Cerebellar cortex (tissue), 1 donor: Measurements from ENCODE around the gene BCL2L11.

ENCODE experiments used
- DNase-seq: peaks from one replicate; pipeline ENCODE4 v3.0.0-alpha.2; 2015; ENCODE audit warnings: low spot score

The BCL2L11 gene

DNA sequence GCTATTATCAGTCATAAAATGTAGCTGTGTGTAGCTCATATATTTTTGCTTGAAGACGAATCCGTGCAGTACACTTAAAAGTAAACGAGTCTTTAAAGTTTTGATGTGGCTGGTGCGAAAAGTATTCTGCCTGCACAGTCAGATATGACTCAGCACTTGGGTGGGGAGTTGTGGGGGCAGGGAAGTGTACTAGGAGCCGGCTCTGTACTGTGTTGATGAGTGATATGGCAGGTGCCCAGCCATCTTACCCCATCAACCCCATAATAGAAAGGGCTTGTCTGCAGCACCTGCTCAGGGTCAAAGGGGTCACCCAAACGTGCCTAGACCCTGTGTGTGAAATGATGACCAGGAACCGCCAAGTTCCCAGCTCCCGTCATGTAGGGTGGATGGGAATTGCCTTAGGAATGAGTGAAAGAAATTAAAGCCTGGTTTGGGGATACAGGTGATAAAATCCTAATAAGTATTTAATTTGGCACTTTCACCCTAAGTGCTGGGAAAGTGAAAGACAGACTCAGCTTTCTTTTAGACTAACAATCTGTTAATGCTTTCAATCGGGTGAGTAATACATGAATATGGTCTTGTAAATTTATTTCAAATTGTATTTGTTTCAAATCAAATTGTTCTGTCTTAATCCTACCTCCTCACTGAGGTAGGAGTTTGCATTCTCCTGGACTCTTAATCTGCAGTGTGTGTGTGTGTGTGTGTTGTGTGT lies 48.0 kb downstream of the BCL2L11 start:
- no peak for DNase-seq

DNA sequence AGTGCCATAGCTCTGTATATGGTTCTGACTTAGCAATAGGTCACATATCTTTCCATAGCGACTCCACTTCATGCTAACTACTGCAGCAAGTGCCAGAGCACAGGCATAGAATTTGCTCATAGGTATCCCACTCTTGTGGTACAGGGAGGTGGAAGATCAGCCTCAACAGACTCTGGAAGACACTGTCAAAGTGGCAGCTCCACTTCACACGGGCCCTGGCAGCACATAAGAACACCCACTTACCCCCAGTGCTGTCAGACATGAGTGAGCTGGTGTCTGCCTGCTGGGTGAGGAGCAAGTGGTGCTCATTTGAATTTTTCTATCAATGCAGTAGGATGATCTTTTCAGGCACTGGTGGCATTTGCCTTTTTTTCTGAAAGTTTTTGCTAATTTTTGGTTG lies 48.6 kb downstream of the BCL2L11 start:
- no peak for DNase-seq

DNA sequence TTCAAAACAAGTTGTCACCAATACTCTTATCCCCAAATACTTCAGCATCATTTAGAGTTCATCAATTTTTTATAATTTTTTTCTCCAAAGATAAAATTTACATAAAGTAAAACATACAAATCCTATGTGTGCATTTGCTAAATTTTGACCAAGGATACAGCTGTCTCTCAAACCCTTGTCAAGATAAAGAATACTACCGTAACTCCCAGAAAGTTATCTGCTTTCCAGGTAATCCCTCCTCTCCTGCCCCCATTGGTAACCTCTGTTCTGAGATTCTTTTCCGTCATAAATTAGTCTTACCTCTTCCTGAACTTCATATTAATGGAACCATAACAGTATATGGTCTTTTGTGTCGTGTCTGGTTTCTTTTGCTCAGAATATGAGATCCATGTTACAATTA lies 49.2 kb downstream of the BCL2L11 start:
- DNase-seq: no peak

DNA sequence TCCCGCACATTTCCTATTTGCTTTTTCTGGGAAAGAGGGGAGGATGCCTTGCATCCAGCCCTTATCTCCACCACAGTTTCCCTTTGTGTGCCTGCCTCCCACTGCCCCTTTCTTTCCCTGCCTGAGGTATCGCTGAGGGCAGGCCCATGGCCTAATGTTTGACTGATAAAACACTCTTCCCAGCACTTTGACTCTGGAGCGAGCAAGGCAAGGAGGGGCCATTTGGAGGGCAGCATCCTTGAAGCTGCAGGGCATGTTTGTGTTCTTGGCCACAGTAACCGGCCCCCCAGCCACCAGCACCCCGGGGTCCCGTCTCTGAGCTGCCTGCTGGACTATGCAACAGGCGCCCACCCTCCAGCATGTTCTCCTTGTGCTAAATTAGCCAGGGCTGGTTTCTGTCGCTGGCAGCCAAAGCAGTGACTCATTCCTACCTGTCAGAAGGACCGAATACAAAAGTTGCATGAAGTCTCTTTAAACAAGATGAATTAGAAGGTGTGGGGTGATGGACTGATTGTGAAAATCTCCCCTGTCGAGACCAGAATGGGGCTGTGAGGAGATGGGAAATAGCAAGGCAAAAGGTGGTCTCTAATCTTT lies 50.7 kb downstream of the BCL2L11 start:
- no peak for DNase-seq

DNA sequence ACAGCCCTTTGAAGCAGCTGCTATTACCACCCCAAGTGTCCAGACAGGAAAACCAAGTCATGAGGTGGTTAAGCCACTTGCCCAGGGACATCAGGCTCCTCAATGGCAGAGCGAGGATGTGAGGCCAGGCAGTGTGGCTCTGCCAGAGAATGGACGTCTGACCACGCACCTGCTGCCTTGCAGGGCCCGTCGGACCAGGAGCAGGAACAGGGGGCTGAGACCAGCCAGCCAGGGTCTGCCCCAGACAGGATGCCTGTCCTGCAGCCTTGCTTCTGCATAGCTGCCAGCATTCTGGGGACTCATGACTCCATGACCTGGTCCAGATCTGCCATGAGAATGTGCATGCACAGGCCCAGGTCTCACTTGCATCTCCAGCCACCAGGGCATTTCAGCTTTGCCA lies 52.0 kb downstream of the BCL2L11 start:
- DNase-seq: no peak

DNA sequence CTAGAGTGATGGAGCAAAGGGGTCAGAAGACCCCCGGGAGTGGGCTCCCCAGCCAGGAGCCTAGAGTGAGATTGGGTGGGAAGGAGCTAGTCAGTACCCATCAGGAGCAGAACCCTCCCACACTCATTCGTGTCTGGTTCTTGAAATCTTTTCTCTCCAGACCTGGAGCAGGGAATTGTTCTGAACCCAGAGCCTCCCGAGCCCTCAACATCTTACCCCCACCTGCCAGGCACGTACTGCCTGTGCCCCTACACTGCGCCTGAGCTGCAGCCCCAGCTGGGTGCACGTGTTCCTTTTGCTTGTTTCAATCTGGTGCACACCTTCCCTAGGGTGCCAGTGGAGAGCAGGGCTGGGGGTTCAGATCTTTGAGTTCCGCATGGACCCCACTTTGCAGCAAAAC lies 52.6 kb downstream of the BCL2L11 start:
- DNase-seq: no peak

DNA sequence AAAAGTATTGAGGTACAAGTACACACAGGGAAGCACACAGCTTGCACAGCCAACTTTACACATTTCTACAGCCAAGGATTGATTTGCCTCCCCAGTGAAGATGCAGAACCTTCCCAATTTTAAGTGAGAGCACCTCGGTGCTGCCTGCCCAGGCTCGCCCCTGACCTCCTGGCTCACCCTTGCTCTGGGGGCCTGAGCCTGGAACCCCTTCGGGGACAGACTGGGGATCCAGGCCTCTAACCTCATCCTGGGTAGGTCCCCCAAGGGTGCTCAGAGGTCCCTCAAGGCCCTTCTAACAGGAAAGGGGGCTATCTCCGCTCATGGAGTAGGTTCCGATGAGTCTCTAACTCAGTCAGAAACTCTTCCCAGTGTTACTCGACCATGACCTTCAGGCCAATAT lies 53.1 kb downstream of the BCL2L11 start:
- no peak for DNase-seq

DNA sequence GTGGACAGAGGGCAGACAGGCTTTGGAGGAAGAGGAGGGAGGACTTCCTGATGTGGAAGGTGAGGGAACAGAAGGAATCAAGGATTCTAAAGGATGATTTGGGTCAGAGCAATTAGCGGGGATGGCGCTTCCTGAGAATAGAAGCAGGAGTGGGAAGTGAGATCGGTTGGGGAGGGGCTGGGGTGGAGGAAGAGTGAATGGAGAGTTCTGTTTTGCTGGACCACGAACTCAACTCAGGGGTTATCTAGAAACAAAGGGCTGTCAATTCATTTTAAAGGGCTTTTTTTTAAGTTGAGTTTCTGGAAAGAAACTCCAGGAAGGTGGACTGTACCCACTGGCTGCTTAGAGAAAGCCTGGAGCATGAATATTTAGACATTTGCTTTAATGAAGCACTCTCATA lies 54.9 kb downstream of the BCL2L11 start:
- DNase-seq: no peak

DNA sequence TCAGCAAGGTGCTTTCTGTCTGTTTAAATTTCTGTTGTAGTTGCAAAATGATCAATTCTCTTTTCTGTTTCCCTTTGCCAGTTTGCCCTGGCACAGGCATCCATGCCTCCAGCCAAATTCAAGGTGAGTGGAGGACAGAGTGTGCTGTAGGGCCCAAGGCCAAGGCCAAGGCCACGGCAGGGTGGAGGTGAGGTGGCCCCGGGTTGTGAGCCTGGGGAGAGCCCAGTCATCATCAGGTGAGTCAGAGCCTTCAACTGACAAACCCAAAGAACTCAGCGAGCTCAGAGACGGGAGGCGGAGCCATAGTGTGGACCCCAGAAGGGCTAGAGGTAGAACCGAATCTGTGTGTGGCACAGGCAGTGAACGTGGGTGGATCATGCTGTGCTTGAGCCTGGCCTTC lies 55.7 kb downstream of the BCL2L11 start:
- no peak for DNase-seq

DNA sequence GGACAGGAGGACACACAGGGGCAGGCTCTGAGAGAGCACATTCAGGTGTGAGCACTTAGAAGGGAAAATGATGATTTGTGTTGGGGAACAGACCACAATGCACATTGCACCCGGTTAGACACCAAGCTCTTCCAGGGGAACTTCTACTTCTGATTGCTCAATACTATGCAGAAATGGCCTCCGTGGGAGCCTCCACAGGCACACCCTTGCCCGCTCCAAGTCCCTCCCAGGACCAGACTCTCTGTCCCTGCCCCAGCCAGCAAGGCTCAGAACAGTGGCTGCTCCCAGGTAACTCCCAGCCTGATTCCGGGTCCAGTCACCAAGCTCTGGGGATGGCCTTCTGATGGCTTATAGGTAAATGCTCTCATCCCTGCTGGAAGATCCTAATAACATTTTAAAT lies 56.2 kb downstream of the BCL2L11 start:
- DNase-seq: no peak

DNA sequence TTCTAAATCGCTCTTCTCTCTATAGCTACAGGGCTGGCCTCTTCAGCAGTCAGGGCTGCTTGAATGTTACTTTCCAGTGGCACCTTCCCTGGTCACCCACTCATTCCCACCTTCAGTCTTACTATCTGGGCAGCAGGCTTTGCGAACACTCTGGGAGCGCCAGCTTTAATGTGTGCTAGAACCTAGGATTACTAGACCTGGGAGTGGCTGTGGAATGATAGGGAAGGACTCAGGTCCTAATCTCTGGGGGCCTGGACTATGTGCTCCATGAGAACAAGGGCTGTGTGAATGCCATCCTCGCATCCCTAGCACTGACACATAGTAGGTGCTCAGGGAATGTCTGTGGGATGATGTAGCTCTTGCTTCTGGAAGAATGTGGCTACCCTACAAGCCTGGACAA lies 57.6 kb downstream of the BCL2L11 start:
- no peak for DNase-seq

DNA sequence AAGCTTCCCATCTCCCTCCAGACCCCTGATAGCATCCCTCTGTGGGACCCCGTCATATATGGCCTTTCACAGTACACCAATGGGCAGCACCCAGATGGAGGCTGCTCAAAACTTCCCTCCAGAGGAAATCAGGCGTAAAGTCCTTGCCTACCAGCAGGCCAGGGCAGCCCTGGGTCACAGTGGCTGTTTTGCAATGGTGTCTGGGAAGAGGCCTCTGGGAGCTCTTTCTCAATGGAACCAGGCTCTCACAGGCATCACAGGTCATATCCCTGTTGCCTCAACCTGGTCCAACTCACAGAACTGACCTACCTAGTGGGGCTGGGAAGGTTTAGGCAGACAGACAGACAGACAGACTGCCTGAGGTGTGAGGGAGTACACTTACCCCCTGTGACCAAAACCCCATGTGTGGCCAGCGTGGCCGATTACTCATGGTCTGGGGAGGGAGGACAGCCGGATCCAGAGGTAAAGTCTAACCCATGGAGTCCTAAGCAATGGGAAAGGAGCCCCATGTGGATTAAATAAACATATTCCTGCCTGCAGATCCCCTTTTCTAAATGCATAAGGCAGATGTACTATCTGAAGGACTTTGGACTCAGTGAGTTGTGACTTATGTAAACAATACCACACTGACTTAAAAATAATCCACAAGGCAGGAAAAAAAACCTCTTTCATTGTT lies 58.2 kb downstream of the BCL2L11 start:
- no peak for DNase-seq

DNA sequence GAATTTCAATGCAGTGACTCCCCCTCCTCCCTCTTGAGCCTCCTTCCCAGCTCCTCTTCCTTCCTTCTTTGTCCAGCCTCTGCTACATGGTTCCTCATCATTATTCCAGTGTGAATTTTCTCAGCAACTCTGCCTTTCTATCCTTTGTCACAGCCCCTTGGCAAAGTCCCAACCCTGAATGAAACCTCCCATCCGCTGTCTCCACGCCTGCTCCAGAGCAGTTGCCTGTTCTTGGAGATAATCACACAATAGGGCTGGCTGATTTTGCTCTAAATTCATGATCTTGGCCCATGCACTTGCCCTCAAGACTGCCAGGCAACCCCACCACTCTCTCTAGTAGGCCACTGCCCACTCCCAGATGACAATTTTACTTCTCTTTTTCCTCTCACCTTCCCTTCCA lies 61.4 kb downstream of the BCL2L11 start:
- no peak for DNase-seq

DNA sequence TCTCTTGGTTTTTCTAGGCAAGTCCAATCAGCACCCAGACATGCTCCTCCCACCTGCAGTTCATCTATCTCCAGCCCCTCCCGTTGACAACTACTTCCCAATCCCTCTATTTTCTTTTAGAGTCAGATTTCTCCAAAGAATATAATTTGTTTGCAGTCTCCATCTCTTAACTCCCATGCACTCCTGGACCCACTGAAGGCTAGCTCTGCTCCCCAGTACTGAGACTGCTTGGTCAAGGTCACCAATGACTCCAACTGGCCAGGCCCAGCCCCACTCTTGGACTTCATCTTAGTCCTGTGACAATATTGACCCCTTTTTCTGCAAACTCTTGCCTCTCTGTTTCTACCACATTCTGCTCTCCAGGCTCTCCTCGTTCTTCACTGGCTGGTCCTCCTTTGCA lies 62.0 kb downstream of the BCL2L11 start:
- no peak for DNase-seq

DNA sequence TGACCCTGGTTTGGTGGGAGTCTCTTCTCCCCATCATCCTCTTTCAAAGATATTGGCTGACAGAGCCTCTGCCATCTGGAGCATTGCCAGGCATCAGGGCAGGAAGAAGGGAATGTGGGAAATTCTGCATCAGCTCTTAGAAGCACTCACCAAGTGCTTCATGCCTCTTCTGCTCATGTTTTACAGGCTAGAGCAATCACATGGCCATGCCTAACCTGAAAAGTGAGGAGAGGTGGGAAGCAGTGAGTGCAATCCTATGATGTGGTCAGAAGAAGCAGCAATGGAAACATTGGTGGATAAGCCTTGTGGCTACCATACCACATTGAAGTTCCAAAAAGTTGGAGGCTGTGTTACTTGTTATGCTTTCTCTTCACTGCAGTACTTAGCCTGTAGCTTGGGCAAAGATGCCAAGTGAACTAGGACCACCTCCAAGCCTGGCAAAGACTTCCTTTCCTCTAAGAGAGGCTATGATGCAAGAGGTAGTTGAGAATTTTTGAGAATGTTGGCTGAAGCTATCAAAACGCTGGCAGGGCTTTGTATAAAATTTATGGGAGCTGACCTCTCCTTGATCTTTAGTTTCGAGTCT lies 64.1 kb downstream of the BCL2L11 start:
- no peak for DNase-seq

DNA sequence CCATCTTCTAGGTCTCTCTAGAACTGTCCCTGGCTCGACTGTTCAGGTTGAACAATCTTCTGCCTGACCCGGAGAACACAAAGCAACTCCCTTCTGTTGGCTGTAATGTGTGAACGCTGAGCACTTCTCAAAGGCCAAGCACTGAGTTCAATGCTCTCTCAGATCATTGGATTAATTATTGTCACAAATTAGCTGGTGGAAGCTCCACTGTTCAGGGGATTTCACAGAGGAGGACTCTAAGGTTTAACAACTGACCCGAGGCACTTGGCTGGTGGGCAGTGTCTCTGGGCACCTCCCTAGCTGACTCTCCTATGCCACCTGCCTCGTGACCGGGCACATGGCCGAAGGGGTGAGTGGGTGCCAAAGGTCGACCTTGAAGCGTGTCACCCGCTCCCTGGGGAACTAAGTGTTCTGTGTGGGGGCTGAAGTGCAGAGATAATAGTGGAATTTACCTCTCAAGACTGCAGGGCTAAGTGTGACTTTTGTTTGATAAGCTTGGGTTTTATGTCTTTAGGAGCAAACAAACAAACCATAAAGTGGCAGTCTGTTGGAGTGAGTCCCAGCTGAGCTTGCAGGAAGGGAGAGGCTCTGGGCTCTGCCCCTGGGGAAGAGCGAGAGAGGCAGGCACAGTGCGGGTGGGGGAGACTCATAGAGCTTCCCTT lies 64.8 kb downstream of the BCL2L11 start:
- DNase-seq: no peak

DNA sequence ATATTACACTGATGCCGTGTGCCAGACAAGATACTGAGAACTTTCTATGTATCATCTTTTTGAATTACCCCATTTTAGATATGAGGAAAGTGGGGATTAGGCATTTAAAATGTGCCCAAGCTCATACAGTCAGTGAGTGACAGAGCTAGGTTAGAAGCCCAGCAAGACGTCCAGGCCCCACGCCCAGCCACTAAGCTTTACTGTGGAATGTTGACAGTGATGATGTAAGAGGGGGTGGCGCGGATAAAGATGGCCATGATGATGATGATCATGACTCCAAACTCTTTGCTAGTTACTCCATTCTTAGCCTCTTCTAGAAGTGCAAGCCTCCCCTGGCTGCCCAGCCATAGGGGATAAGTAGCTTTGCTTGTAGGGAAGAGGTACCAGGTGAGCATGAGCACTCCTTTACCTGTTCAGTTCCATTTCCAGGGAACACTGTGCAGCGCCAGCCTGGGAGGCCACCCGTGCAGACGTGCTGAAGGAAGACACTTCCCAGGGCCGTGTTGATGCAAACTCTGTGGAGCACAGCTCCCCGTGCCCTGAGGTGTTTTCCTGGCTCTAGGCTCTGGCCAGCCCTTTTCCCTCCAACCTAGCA lies 65.5 kb downstream of the BCL2L11 start:
- no peak for DNase-seq

DNA sequence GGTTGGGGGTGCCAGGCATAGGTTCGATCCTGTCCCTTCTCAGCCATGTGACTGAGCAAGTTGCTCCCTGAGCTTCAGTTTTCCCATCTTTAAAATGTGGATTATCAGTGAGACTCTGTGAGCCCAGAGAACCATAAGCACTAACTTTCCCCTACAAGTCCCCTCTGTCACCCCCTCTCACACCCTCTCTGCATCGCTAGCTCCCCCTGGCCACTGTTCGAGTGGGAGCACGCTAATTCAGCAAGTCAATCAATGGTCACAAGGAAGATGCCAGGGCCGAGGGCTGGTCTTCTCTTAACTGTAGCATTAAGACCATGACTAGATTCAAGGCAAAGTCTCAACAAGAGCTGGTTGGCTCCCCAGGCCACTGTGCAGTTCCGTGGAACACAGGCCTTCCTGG lies 66.2 kb downstream of the BCL2L11 start:
- DNase-seq: no peak

DNA sequence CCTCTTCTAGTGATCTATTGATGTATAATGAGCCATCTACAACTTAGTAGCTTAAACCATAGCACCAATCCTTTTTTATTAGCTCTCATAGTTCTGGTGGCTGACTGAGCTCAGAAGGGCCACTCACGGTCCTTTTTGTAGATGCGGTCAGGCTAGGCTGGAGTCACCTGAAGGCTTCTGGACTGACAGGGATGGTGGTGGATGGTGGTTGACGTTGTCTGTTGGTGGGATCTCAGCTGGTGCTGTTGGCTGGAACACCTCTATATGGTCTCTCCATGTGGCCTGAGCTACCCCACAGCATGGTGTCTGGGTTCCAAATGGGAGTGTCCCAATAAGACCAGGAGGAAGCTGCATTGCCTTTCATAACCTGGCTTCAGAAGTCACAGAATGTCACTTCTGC lies 68.0 kb downstream of the BCL2L11 start:
- DNase-seq: no peak

DNA sequence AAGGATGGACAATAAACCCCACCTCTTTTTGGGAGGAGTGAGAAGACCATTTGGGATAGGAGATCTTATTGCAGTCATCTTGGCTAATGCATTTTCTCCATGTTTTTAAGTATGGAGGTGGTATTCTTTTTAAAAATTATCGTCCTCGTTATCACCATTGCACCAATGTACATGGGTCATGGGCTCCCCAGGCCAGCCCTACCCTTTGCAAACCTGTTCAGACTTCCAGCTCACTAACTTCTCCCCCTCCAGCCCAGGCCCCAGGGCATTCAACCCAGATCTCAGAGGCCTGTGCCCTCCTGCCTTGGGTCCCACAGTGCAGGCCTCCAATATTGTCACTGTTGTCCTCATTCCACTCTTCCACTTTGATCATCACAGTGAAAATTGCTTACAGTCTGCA lies 68.4 kb downstream of the BCL2L11 start:
- no peak for DNase-seq

DNA sequence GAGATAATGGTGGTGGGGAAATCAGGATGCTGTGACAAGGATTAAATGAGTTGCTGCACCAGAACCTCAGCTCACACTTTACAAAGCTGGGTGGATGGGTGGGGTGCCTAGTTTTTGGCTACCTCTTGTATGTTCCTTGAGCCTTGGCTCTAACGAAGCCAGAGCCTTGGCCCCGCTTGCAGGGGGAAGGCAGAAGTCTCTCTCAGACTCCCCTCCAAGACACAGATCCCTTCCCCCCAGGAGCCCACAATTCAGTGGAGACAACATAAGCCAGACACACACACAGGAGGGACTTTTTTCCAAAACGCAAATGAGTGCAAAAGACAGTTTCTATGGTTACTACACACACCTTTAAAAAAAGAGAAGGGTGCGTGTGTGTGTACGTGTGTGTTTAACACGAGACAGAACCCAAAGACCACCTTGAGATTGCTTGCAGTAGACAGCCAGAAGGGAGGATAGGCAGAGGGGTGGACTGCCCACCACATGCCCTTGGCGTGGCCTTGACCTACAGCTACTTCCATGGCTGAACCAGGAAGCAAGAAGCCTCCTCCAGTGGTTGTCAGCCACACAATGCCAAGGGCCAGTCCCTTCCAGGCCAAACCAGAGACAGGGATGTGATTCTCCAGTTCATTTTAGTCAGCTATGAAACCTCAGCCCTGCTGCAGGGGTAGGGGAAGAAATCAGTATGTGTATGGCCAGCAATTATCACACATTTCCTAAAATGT lies 70.3 kb downstream of the BCL2L11 start:
- DNase-seq: no peak

DNA sequence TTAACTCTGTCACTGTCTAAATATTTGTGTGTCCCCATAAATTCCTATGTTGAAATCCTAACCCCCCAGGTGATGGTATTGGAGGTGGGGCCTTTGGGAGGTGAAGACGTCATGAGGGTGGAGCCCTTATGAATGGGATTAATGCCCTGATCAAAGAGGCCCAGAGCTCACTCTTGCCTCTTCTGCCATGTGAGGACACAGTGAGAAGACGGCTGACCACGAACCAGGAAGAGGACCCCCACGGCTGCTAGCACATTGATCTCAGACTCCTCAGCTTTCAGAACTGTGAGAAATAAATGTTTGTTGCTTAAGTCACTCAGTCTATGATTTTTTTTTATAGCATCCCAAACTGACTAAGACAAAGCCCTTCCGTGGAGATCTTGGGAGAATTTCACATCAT lies 71.2 kb downstream of the BCL2L11 start:
- no peak for DNase-seq
